HG03095 (cell line): Measurements from ENCODE around the gene TNKS1BP1.
"Not testable (repeated sequence)": the region's sequence is repeated elsewhere in the genome, so short reads cannot be mapped to it uniquely, and the experiment has no call there.

Experiments used
- ATAC-seq: cut with Tn5 transposase; IDR thresholded peaks from one replicate; pipeline ENCODE4 v1.9.1; 2021; ENCODE audit warnings: moderate library complexity; ENCODE audit not compliant: unreplicated experiment

Gene TNKS1BP1

GRCh38 chr11:57353852-57354251 lies 29.1 kb upstream of the TNKS1BP1 start:
- no peak for ATAC-seq

DNA sequence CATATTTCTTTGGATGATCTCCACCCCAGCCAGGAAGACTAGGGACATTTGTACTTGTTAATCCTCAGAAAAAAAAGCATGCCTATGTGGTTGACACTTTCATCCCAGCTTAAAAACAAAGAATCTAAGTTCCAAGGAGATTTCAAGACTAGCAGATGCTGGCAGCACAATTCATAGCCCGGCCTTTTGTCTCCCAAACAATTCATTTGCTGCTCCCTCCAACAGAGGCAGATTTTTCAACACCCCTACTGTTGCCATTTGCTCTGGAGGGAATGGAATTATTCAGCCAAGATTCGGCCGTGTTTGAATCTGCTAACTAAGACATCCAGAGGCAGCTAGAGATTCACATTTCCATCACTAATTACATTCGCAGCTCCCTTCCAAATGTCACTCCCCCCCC lies 28.7 kb upstream of the TNKS1BP1 start:
- ATAC-seq, result no peak

DNA sequence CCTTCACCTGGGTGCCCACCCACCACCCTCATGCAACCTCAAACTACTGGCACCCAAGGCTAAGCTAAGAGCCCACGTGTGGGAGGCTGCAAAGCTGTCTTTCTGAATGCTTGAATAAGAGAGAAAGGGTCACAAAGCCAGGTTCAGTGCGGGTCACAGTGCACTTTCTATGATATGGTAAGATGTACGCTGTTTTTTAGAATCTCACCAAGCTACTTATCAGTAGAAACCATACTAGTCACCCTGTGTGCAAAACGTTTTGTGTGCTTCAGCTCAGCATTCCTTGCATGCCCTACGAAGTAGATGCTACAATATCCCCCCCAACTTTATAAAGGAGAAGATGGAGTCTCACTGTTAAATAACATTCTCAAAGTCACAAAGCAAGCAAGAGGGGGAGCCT lies 28.3 kb upstream of the TNKS1BP1 start:
- no peak for ATAC-seq

- no peak for ATAC-seq
Observed at GRCh38 chr11:57349491-57350274, 24.9 kb upstream of the TNKS1BP1 start.

- no peak for ATAC-seq
Observed at GRCh38 chr11:57348636-57349313, 24.0 kb upstream of the TNKS1BP1 start.

DNA sequence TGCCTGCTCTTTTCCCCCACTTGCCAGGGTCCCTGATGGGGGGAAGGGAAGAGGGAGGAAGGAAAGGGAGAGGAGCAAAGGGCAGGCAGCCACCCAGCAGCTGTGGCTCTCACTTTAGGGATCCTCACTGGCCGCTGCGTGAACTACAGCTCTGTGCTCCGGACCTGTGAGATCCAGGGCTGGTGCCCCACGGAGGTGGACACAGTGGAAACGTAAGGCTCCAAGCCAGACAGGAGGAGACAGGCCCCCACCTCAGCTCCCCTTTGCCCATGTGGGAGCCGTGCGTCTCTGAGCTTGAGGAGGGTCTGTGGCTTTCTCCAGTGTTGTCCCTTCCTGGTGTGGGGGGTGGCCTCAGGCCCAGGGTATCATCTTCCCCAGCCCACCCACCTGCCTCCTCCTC lies 23.3 kb upstream of the TNKS1BP1 start:
- no peak for ATAC-seq

- no peak for ATAC-seq
Observed at GRCh38 chr11:57347336-57347735, 22.6 kb upstream of the TNKS1BP1 start.

DNA sequence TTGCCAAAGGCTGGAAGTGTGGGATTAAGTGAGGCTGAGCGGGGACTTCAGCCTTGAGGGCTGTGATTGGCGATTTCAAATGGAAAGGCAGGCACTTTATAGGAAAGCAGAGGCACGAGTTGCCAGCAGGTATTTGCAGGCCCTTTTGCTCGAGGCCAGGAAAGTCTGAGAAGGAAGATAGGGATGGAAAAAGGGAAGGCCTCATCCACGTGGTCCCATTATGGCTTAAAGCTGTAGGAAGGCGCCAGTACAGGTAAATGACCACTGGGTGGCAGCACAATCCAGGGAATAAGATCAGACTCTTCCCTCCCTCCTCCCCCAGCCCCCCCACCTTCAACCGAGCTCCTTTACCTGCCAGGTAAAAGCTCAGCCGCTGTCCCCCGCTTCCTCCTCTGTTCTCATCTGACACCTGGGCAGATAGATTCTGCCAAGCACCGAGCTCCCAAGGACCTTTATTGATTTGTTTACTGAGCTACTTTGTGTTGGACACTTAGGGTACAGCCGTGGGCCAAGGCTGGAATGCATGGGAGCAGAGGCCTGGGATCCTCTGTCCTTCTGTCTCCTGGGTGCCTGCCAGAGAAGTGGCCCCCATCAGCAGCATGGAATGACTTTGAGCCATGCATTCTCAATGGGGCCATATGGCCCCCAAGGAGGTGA lies 20.9 kb upstream of the TNKS1BP1 start:
- peak; percentile 56 for ATAC-seq

DNA sequence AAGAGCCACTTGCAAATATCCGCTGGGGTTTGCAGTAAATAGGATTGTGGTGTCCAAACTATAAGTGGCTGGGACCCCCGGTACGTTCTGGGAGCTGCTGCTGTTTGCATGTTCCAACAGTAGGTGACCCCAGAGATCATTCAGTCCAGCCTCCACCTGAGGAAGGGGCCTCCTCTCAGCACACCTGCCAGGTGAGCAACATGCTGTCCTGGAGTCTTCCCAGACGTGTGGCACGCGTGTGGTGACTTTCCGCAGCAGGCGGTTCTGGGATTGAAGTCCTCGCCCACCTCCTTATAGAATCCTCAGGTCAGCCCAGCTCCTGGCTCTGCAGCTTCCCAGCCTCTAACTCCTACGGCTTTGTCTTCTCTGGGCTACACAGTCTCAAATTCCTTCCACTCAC lies 20.1 kb upstream of the TNKS1BP1 start:
- ATAC-seq, result no peak

GRCh38 chr11:57343825-57344224 lies 19.1 kb upstream of the TNKS1BP1 start:
- no peak for ATAC-seq

- ATAC-seq, result no peak
Observed at GRCh38 chr11:57342702-57343101, 17.9 kb upstream of the TNKS1BP1 start.

- ATAC-seq, result no peak
Observed at GRCh38 chr11:57341250-57341808, 16.6 kb upstream of the TNKS1BP1 start.

- ATAC-seq, result no peak
Observed at GRCh38 chr11:57340039-57340615, 15.4 kb upstream of the TNKS1BP1 start.

GRCh38 chr11:57339328-57339727 lies 14.6 kb upstream of the TNKS1BP1 start:
- ATAC-seq, result no peak

- no peak for ATAC-seq
Observed at GRCh38 chr11:57338142-57338541, 13.4 kb upstream of the TNKS1BP1 start, which contains the start of gene P2RX3. P2RX3 (plus strand) TSS chr11:57338352; CDS start chr11:57338551, 199 bp downstream.

DNA sequence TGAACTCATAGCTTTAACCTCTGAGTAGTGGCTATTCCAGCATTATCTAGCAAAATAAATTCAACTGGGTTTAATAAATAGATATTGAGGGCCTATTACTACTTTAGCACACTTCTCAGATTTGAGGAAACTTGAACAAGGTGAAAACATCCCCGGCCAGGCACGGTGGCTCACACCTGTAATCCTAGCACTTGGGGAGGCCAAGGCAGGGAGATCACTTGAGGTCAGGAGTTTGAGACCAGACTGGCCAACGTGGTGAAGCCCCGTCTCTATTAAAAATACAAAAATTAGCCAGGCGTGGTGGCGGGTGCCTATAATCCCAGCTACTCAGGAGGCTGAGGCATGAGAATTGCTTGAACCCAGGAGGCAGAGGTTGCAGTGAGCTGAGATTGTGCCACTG lies 12.1 kb upstream of the TNKS1BP1 start:
- ATAC-seq, result not testable (repeated sequence)

DNA sequence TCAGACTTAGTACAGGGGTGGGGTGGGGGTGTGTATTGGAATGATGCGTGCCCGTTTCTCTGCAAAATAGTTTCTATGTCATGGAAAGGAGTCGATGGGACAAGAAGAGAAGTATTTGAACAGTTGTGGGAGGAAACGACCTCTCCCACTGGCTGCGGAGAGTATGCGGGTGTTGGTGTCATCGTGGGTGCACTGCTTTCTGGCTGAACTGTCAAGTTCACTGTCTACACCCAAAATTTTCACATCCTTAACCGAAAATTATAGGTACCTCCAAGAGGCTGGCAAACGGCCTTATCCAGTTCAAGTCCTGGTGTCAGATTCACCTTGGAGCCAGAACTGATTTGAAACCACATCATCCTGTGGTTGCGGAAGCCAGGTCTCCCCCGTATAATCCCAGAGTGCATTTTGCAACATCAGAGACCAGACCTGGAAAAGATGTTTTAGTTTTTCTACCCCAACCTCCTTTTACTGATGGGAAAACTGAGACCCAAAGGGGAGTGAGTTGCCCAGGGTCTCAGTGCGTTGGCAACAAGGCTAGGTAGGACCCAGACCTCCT lies 11.4 kb upstream of the TNKS1BP1 start:
- no peak for ATAC-seq

GRCh38 chr11:57335343-57336110 lies 10.8 kb upstream of the TNKS1BP1 start, which contains the start of gene SSRP1:
SSRP1 (minus strand) TSS chr11:57335892; CDS start chr11:57335121, 771 bp downstream.
- ATAC-seq, result peak; percentile 99

DNA sequence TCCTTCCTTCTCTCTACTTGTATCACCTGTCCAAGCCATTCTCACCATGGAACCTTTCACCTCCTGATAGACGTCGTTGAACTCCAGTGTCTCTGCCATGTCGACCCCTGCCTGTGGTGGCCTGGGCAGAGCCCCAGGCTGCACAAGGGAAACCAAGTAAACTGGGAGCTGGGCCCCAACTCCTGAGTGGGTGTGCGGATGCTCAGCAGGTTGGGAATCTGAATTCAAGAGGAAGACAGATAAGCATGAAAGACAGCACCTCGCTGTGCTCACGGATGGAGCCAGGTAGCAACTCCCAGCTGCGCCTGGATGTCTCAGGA lies 10.2 kb upstream of the TNKS1BP1 start:
- no peak for ATAC-seq
